Heart left ventricle (tissue), 16 donors: ENCODE results near the gene STXBP1. TPM values are rescaled to one million over a fixed set of nuclear protein-coding genes. Genes with fewer than 3 reads are reported as not detected.

ENCODE experiments used
- ATAC-seq, 4 donors: fragments of 200-7000 bp; cut with Tn5 transposase; one replicate each; pipeline ENCODE4 v1.9.1; 2020 to 2022; ENCODE audit warnings: moderate library complexity in 4 of 4, mild to moderate bottlenecking in 3 of 4, moderate number of reproducible peaks in 1 of 4
- DNase-seq, 5 donors: peaks; one replicate each; pipeline ENCODE4 v3.0.0-alpha.2; 2020
- H3K27ac ChIP-seq, 12 donors: fragments of 200-600 bp; sonication (generic) in 4 of 12; one replicate each; pipeline versions ENCODE4 v1.5.0 to v1.8.0; 2016 to 2022; ENCODE audit warnings: mild to moderate bottlenecking in 2 of 12
- H3K27me3 ChIP-seq, 9 donors: fragments of 200-600 bp; sonication (generic) in 2 of 9; one replicate each; pipeline versions ENCODE4 v1.5.1 to v1.8.0; 2016 to 2022; ENCODE audit warnings: mild to moderate bottlenecking in 3 of 9
- H3K36me3 ChIP-seq, 9 donors: fragments of 200-600 bp; sonication (generic) in 2 of 9; one replicate each; pipeline versions ENCODE4 v1.5.0 to v1.8.0; 2018 to 2022; ENCODE audit warnings: mild to moderate bottlenecking in 2 of 9
- H3K4me1 ChIP-seq, 12 donors: fragments of 200-600 bp; sonication (generic) in 4 of 12; one replicate each; pipeline versions ENCODE4 v1.5.0 to v1.8.0; 2016 to 2022; ENCODE audit warnings: mild to moderate bottlenecking in 3 of 12
- H3K4me3 ChIP-seq, 12 donors: fragments of 200-600 bp; sonication (generic) in 4 of 12; one replicate each; pipeline versions ENCODE4 v1.5.0 to v1.8.0; 2017 to 2022; ENCODE audit warnings: mild to moderate bottlenecking in 9 of 12, moderate library complexity in 4 of 12
- H3K9me3 ChIP-seq, 12 donors: fragments of 200-600 bp; sonication (generic) in 4 of 12; one replicate each; pipeline versions ENCODE4 v1.5.0 to v1.8.0; 2016 to 2022; ENCODE audit warnings: mild to moderate bottlenecking in 1 of 12
- CTCF ChIP-seq, 12 donors: fragments of 200-600 bp; sonication (generic) in 4 of 12; IDR thresholded peaks; one replicate each; pipeline versions ENCODE4 v1.5.0 to v1.8.0; 2018 to 2022; ENCODE audit warnings: antibody characterized with exemption in 12 of 12, mild to moderate bottlenecking in 5 of 12
- POLR2A ChIP-seq, 2 donors: fragments of 450-650 bp; IDR thresholded peaks; one replicate each; pipeline ENCODE4 v1.6.1; 2017; ENCODE audit warnings: antibody characterized with exemption in 2 of 2, mild to moderate bottlenecking in 2 of 2, moderate library complexity in 2 of 2
- whole genome bisulfite sequencing, 4 donors: extraction: QIAGEN DNeasy Blood & Tissue Kit in 2 of 4; methylation state at CpG; one replicate each; pipeline versions ENCODE4 v1.1.5 to v1.1.7; 2013 to 2018; 5-methylcytosine and 5-hydroxymethylcytosine counted together
- intact Hi-C, 10 donors: fragments of 100-400 bp; cut with DNase I; formaldehyde crosslinking; loops; one replicate each; pipeline versions ENCODE4 v1.11.1 to v1.14.2; 2022
- polyA plus RNA-seq, 2 donors: library from polyadenylated mRNA; stranded (reverse); fragments of 200-250 nt; gene quantifications; one replicate each; pipeline ENCODE4 v1.2.3, GENCODE V29; 2013
- total RNA-seq, 9 donors: library from RNA; depleted of rRNA in 2 of 9; stranded (reverse); fragments of >200 nt in 2 of 9; fragmentation: NEBNext Ultra II Directional in 3 of 9; extraction: Animal tissue kit (Norgen Biotek cat#: 25700) in 3 of 9; gene quantifications; one replicate each; pipeline versions ENCODE4 v1.1.0 to v1.2.4, GENCODE V29; 2016 to 2023
- donor health status: ischemic (EF 13 %, LVEDD 7.1; RV severe dilation, severe dysfunction).
- donor health status: healthy with polysubstance abuse.
- donor health status: DM: no; HTN: yes; CAD: no.
- donor health status: DM: no; HTN: no; CAD: no.
- donor health status: ischemic (EF 25% LVEDD 6.9; RV normal size, moderate dysfunction).
- donor health status: ischemic (EF 25% LVEDD 5.7; RV mildly dilated, moderate dysfunction).
- donor health status: healthy.
- donor health status: DM: yes; HTN: yes; CAD: no.
- donor health status: ischemic (EF 35%, LVEDD 5.7; RV mildly dilated, moderate dysfunction).
- donor health status: nonischemic (EF 11% LVEDD 7.7; RV severe dilation, severe dysfunction).
- donor health status: DM: yes; HTN: yes; CAD: no.
- donor health status: PGD.
- donor health status: ischemic (EF 29% LVEDD 5.4; RV normal size, mild dysfunction).
- donor health status: nonischemic (EF 23%, LVEDD 6.1; RV moderate dilation, normal function).

STXBP1 gene
- total and polyA plus RNA-seq, 11 donors: 14.0 to 102 (median 44.5) TPM

- ATAC-seq: no peak
- no peak for TF ChIP-seq POLR2A (IDR thresholded peaks at IDR 0.05)
- TF ChIP-seq CTCF (IDR thresholded peaks at IDR 0.05): no peak
- Histone ChIP-seq H3K27me3 (no peaks in the 10 kb centered on the region), H3K4me3 (peak overlapping the region in 11 of 12 donors; percentile 56 to 99 (median 78)), H3K27ac (peak overlapping the region; percentile 84 to 95 (median 90)), H3K9me3 (no peaks in the 10 kb centered on the region), H3K36me3 (peaks cover 0 to 4% (median 0%) of the 10 kb centered on the region in 9 donors), H3K4me1 (peaks cover 0 to 73% (median 39%) of the 10 kb centered on the region in 12 donors)
- WGBS, 4 donors: 28 to 44% (median 37%) methylated on average over 4 of the region's 4 CpGs
- intact Hi-C loops: loop anchor here in 8 of 10 donors (2.0 to 10.0 kb wide), 4 partner anchors 41 to 355 kb away; no protein-coding TSS in a partner anchor
- DNase-seq: no peak
These were observed 42.1 kb upstream of the STXBP1 start for GRCh38 chr9:127569886-127570401.

GRCh38 chr9:127570533-127571111 lies 41.5 kb upstream of the STXBP1 start:
- Histone ChIP-seq H3K4me3 (no peak overlapping the region), H3K27ac (peak overlapping the region in 5 of 12 donors; percentile 9 to 89 (median 84)), H3K27me3 (no peaks in the 10 kb centered on the region), H3K36me3 (no peaks in the 10 kb centered on the region), H3K4me1 (peaks cover 0 to 69% (median 39%) of the 10 kb centered on the region in 12 donors), H3K9me3 (no peaks in the 10 kb centered on the region)
- intact Hi-C loops: no loop called here
- DNase-seq (no peak), ATAC-seq (no peak)
- WGBS, 4 donors: 84 to 90% (median 87%) methylated on average over 3 of the region's 3 CpGs
- TF ChIP-seq CTCF (IDR thresholded peaks at IDR 0.05) (no peak), POLR2A (IDR thresholded peaks at IDR 0.05) (no peak)

- DNase-seq: no peak
- no peak overlapping the region for H3K27ac ChIP-seq
- TF ChIP-seq POLR2A (IDR thresholded peaks at IDR 0.05) (no peak), CTCF (IDR thresholded peaks at IDR 0.05) (no peak)
- H3K9me3 ChIP-seq: no peaks in the 10 kb centered on the region
- peaks cover 0 to 68% (median 28%) of the 10 kb centered on the region in 12 donors for H3K4me1 ChIP-seq
- no peaks in the 10 kb centered on the region for H3K36me3 ChIP-seq
- WGBS, 4 donors: 93 to 96% (median 95%) methylated on average over 3 of the region's 3 CpGs
- intact Hi-C loops: no loop called here
- no peak for ATAC-seq
- no peak overlapping the region for H3K4me3 ChIP-seq
- no peaks in the 10 kb centered on the region for H3K27me3 ChIP-seq
These were observed 40.1 kb upstream of the STXBP1 start for GRCh38 chr9:127571971-127572370.

- H3K9me3 ChIP-seq: no peaks in the 10 kb centered on the region
- H3K36me3 ChIP-seq: no peaks in the 10 kb centered on the region
- peak overlapping the region in 6 of 12 donors; percentile 0 to 89 (median 51) for H3K27ac ChIP-seq
- H3K4me3 ChIP-seq: no peak overlapping the region
- intact Hi-C loops: no loop called here
- 90 to 94% (median 92%) methylated on average over 9 of the region's 9 CpGs for WGBS, 4 donors
- DNase-seq: no peak
- ATAC-seq: no peak
- no peak for TF ChIP-seq CTCF (IDR thresholded peaks at IDR 0.05)
- no peak for TF ChIP-seq POLR2A (IDR thresholded peaks at IDR 0.05)
- peaks cover 0 to 64% (median 17%) of the 10 kb centered on the region in 12 donors for H3K4me1 ChIP-seq
- no peaks in the 10 kb centered on the region for H3K27me3 ChIP-seq
These were observed 38.9 kb upstream of the STXBP1 start for GRCh38 chr9:127572961-127573721.
